SKM-1 (cell line): Measurements from ENCODE around the gene ACTR2.
"Not testable (repeated sequence)": the region's sequence is repeated elsewhere in the genome, so short reads cannot be mapped to it uniquely, and the experiment has no call there.

Experiments used
- DNase-seq: peaks from one replicate; lab custom pipeline; 2025; ENCODE audit not compliant: unreplicated experiment; lab: John Stamatoyannopoulos, UW

The ACTR2 gene

GRCh38 chr2:65227456-65228262 is at the start of gene ACTR2:
TSS of gene ACTR2 (plus strand) at chr2:65227831. CDS start at chr2:65227910, 79 bp downstream.
- peak; percentile 97 for DNase-seq

- DNase-seq = no peak
Measured at GRCh38 chr2:65182570-65182969, 45.1 kb upstream of the ACTR2 start.

GRCh38 chr2:65183406-65183805 is 44.2 kb upstream of the ACTR2 start:
- DNase-seq = not testable (repeated sequence)

DNA sequence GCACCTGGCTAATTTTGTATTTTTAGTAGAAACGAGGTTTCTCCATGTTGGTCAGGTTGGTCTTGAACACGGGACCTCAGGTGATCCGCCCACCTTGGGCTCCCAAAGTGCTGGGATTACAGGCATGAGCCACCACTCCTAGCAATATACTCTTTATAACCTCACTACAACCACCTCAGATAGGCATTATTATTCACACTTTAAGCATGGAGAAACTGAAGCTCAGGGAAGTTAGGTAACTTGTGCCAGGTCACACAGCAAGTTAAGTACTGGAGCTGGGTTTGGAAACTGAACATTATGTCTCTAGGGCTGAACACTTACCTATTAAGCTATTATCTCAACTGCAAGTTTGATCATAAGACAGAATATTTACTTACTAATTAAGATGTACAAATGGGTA is 42.6 kb upstream of the ACTR2 start:
- DNase-seq = no peak

DNA sequence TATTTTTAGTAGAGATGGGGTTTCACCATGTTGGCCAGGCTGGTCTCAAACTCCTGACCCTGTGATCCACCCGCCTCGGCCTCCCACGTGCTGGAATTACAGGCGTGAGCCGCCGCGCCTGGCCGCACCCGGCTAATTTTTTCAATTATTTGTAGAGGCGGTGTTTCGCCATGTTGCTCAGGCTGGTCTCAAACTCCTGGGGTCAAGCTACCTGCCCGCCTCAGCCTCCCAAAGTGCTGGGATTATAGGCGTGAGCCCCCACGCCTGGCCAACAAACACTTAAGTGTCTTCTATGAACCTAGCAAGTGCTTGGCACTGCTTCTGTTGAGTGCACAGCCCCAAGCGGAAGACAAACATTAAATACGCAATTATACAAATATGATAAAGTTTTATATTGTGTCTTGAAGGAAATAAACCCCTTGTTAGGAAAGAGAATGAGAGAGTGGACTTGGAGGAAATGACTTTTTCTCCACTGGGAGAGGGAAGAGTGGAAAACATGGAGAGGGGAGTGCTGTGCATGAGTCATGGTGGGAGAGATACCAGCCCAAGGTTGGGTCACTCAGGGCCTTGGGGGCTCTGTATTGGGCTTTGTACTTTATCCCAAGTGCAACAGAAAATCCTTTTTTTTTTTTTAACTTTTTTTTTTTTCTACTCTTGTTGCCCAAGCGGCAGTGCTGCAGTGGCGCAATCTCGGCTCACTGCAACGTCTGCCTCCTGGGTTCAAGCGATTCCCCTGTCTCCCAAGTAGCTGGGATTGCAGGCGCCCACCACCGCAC is 41.4 kb upstream of the ACTR2 start:
- DNase-seq = no peak

DNA sequence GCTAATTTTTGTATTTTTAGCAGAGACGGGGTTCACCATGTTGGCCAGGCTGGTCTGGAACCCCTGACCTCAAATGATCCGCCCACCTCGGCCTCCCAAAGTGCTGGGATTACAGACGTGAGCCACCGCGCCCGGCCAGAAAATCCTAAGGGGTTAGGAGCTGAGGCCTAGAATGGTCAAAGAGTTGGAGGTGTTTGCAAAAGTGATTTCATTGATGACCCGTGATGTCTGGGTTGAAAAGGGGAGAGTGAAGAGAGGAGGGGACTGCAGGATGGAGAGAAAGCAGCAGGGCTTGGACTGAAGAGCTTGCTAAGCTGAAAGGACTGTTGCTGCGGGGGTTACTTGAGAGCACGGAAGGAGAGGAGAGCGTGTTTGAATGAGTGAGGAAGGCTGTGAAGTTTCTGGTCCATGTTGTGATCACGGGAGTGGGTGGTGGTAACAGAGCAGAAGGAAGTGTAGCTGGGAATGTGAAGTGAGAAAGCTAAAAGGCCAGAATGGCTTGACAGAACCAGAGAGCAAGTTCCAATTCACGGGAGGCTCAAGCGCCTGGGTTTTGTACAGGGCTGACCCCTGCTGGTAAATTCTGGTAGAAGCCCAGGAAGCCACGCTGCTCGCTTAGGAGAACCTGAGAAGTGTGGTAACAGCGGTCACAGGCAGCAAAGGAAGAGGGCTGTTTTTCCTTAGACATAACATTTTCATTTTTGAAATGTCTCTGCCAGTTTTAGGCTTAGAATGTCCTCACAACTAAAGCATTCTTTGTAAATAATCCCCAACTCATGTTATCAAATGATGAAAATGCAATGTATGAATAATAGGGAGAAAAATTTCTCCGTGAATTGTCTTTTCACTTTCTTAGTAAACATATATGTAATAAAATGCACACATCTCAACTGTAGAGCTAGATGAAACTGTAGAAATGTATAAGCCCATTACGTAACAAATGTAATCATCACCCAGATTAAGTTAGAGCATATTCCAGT is 40.5 kb upstream of the ACTR2 start:
- peak; percentile 87 for DNase-seq

GRCh38 chr2:65193446-65193845 is 34.2 kb upstream of the ACTR2 start:
- DNase-seq = no peak

- DNase-seq = no peak
Measured at GRCh38 chr2:65198737-65199136, 28.9 kb upstream of the ACTR2 start.

GRCh38 chr2:65199166-65199565 is 28.5 kb upstream of the ACTR2 start:
- no peak for DNase-seq

- DNase-seq = no peak
Measured at GRCh38 chr2:65199891-65200290, 27.7 kb upstream of the ACTR2 start.

GRCh38 chr2:65204461-65205210 is 23.0 kb upstream of the ACTR2 start:
- peak; percentile 45 for DNase-seq

GRCh38 chr2:65212115-65212514 is 15.5 kb upstream of the ACTR2 start:
- no peak for DNase-seq

DNA sequence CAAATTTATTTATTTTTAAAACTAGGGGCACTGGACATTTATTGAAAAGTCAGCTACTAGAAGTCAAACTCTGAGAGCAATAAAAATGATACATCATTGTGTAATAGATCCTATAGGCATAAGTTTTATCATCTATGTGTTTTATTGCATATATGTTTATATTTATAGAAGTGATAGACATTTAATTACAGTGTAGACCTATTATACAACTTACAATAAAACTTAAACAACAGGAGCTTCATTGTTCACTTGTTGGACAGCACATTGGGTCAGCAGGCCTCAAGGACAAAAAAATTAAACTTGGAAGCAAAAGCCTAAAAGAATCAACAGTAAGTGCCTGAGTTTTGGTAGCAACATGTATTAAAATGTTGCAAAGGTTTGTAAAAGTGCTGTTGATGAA is 15.0 kb upstream of the ACTR2 start:
- DNase-seq = no peak

- DNase-seq = no peak
Measured at GRCh38 chr2:65213035-65213434, 14.6 kb upstream of the ACTR2 start.

GRCh38 chr2:65214361-65214760 is 13.3 kb upstream of the ACTR2 start:
- DNase-seq = no peak

DNA sequence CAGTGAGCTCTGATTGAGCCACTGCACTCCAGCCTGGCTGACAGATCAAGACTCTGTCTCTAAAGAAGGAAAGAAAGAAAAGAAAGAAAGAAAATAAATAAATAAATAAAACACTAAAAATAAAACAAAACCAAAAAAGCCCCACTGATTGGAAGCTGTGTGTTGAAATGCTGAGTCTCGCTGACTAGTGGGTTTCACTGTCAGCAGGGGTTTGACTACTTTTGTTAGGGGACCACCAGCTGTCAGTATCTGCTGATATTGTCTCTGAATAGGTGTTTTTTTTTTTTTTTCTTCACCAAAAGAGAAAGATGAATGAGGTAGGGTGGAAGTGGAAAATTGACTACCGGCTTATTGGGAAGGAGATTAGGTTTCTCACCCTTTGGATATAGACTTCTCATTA is 12.8 kb upstream of the ACTR2 start:
- no peak for DNase-seq

- DNase-seq = no peak
Measured at GRCh38 chr2:65215946-65216345, 11.7 kb upstream of the ACTR2 start.

DNA sequence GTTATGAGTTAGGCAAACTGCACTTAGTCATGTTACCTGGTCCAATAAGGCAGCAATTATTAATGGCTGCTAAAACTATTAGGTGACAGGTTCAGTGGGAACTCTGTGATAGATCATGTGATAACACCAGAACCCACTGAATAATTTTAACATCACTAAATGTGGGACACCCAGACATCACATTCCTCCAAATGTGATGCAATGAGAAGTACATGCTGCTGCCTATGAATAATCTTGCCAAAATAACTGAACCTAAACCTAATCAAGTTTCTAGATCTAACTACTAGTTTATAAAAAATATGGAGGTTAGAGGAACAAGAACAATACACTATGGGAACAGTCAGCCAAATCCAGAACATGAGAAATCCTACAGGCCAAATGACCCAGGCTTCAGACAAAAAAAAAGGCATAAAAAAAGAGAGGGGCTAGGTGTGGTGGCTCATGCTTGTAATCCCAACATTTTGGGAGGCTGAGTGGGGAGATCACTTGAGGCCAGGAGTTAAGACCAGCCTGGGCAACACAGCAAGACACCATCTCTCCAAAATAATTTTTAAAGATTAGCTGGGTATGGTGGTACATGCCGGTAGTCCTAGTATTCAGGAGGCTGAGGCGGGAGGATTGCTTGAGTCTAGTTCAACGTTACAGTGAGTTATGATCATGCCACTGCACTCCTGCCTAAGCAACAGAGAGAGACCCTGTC is 7.0 kb upstream of the ACTR2 start:
- no peak for DNase-seq

DNA sequence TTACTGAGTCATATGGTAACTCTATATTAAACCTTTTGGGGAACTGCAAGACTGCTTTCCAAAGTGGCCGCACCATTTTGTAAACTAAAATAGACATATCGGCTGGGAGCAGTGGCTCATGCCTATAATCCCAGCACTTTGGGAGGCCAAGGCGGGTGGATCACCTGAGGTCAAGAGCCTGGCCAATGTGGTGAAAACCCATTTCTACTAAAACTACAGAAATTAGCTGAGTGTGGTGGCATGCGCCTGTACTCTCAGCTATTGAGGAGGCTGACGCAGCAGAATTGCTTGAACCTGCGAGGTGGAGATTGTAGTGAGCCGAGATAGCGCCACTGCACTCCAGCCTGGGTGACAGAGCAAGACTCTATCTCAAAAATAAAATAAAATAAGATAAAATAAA is 6.4 kb upstream of the ACTR2 start:
- not testable (repeated sequence) for DNase-seq

GRCh38 chr2:65227020-65227455 is 593 bp upstream of the ACTR2 start:
- peak; percentile 24 for DNase-seq
